ENCODE measurements around the gene UNCX.

GRCh38 chr7:1256621-1257020 is 23.9 kb downstream of the UNCX start:
- TF ChIP-seq ZNF274 (IDR thresholded peaks at IDR 0.05; ENCODE audit: low read depth, low read length) (no peak), YY1 (IDR thresholded peaks at IDR 0.05; ENCODE audit: insufficient read depth, insufficient read length) (no peak), SUZ12 (IDR thresholded peaks at IDR 0.05; ENCODE audit: extremely low read depth, insufficient read depth, insufficient read length) (no peak)

Measured in NT2/D1 (cell line).